Measurements from ENCODE around the gene CTSO.
"Not testable (repeated sequence)": the region's sequence is repeated elsewhere in the genome, so short reads cannot be mapped to it uniquely, and the experiment has no call there.

Gene CTSO

DNA sequence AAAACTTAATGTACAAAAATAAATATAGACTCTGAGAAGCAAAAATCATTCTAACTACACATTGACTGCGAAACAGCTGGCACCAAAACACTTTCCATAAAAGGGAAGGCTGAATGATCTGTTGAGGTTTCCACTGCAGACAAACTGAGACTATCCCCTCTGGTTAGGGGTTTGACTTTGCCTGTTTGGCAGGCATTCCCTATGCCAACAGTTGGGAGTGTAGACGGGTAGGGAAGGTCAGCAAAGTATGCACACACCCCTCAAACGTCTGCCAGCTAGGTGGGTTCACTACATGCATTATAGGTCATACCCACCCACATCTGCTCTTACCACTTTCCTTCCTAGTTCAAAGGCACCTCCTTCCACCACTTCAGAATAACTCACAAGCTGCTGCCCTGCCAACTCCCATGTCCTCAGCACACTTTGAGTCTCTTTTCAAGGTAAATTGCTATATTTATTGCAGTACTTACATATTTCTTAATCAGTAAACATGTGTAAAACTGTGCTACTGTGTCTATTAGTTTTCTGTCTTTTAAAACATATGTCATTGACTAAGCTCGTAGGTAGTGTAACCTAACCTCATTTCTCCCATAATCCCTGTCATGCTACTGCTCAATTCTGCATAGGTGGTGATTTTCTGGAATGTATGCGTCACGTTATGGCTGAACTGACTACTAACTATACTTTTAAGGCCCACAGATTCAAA, 12.4 kb downstream of the CTSO start:
- Histone ChIP-seq H3K4me1 (ENCODE audit: control insufficient read depth in 5 of 5, insufficient read depth in 5 of 5, low read length in 5 of 5) (no peaks in the 10 kb centered on the region), H3K36me3 (ENCODE audit: control insufficient read depth in 5 of 5, insufficient read depth in 5 of 5, low read length in 5 of 5) (peaks cover 14 to 32% (median 24%) of the 10 kb centered on the region in 5 donors), H3K27me3 (ENCODE audit: control insufficient read depth in 5 of 5, insufficient read depth in 4 of 5, low read length in 5 of 5) (no peaks in the 10 kb centered on the region), H3K27ac (ENCODE audit: low read depth, low read length) (no peak overlapping the region), H3K9me3 (ENCODE audit: control insufficient read depth in 5 of 5, low read length in 5 of 5) (no peaks in the 10 kb centered on the region), H3K4me3 (ENCODE audit: low read depth in 1 of 5, low read length in 5 of 5) (no peak overlapping the region), H3K9ac (ENCODE audit: low read length in 5 of 5) (no peak overlapping the region)

DNA sequence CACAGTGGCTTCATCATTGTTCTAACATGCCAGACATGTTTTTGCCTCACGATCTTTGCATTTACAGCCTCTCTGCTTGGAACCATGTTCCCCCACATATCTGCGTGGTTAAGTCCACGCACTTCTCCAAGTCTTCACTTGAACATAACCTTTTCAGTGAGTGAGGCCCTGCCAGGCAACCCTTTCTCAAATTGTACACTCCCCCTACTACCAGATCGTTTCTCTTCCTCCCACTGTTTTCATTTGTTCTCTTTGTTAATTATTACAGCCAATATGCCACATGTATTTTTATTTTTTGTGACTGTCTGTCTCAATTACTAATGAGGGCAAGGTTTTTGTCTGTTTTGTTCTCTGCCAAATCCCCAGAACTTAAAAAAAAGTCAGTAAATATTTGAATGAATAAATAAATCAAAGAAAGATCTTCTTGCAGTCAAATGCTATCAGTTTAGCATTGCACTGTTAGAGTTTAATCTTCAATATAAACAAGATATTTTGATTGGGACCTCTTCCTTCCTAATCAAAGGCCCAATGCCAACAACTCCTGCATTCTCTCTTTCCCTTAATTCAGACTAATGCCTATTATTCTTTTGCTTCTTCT, 18.2 kb downstream of the CTSO start:
- Histone ChIP-seq H3K9ac (ENCODE audit: low read length in 5 of 5) (no peak overlapping the region), H3K9me3 (ENCODE audit: control insufficient read depth in 5 of 5, low read length in 5 of 5) (no peaks in the 10 kb centered on the region), H3K27me3 (ENCODE audit: control insufficient read depth in 5 of 5, insufficient read depth in 4 of 5, low read length in 5 of 5) (no peaks in the 10 kb centered on the region)

DNA sequence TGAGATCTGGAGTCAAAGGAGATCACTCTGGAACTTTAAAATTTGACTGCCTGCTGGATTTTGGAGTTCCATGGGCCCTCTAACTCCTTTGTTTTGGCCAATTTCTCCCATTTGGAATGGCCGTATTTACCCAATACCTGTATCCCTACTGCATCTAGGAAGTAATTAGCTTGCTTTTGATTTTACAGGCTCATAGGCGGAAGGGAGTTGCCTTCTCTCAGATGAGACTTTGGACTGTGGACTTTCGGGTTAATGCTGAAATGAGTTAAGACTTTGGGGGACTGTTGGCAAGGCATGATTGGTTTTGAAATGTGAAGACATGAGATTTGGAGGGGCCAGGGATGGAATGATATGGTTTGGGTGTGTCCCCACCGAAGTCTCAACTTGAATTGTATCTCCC, 19.0 kb downstream of the CTSO start:
- not testable (repeated sequence) for H3K27me3 ChIP-seq (ENCODE audit: control insufficient read depth in 5 of 5, insufficient read depth in 4 of 5, low read length in 5 of 5); H3K27ac ChIP-seq (ENCODE audit: low read depth, low read length); H3K9ac ChIP-seq (ENCODE audit: low read length in 5 of 5); H3K9me3 ChIP-seq (ENCODE audit: control insufficient read depth in 5 of 5, low read length in 5 of 5); H3K4me1 ChIP-seq (ENCODE audit: control insufficient read depth in 5 of 5, insufficient read depth in 5 of 5, low read length in 5 of 5); H3K4me3 ChIP-seq (ENCODE audit: low read depth in 1 of 5, low read length in 5 of 5)
- peaks cover 9 to 26% (median 15%) of the 10 kb centered on the region in 5 donors for H3K36me3 ChIP-seq (ENCODE audit: control insufficient read depth in 5 of 5, insufficient read depth in 5 of 5, low read length in 5 of 5)

More for the DNA sequence above, 18.2 kb downstream of the CTSO start:
- Histone ChIP-seq H3K27ac (ENCODE audit: low read depth, low read length) (no peak overlapping the region), H3K4me3 (ENCODE audit: low read depth in 1 of 5, low read length in 5 of 5) (no peak overlapping the region), H3K36me3 (ENCODE audit: control insufficient read depth in 5 of 5, insufficient read depth in 5 of 5, low read length in 5 of 5) (peaks cover 11 to 28% (median 17%) of the 10 kb centered on the region in 5 donors), H3K4me1 (ENCODE audit: control insufficient read depth in 5 of 5, insufficient read depth in 5 of 5, low read length in 5 of 5) (no peaks in the 10 kb centered on the region)

DNA sequence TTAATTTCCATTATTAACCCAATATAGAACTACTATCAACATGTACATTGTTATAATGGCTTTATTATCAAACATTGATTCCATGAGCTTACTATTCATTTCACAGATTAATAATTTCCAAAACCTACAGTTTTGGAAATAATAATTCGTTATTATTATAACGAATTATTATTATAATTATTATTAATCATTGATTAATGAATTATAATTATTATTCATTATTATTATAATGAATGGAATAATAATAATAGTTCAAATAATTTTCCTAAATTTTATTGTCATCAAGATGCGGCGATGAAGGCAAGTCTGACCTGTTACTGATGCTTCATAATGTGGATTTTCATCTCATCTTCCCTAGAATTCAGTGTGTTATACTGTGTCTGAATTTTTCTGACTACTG, 22.0 kb downstream of the CTSO start:
- H3K4me1 ChIP-seq (ENCODE audit: control insufficient read depth in 5 of 5, insufficient read depth in 5 of 5, low read length in 5 of 5): no peaks in the 10 kb centered on the region
- H3K4me3 ChIP-seq (ENCODE audit: low read depth in 1 of 5, low read length in 5 of 5): no peak overlapping the region
- no peak overlapping the region for H3K9ac ChIP-seq (ENCODE audit: low read length in 5 of 5)
- H3K9me3 ChIP-seq (ENCODE audit: control insufficient read depth in 5 of 5, low read length in 5 of 5): peaks cover 0 to 3% (median 0%) of the 10 kb centered on the region in 5 donors
- H3K36me3 ChIP-seq (ENCODE audit: control insufficient read depth in 5 of 5, insufficient read depth in 5 of 5, low read length in 5 of 5): peaks cover 10 to 27% (median 17%) of the 10 kb centered on the region in 5 donors
- no peak overlapping the region for H3K27ac ChIP-seq (ENCODE audit: low read depth, low read length)
- no peaks in the 10 kb centered on the region for H3K27me3 ChIP-seq (ENCODE audit: control insufficient read depth in 5 of 5, insufficient read depth in 4 of 5, low read length in 5 of 5)

DNA sequence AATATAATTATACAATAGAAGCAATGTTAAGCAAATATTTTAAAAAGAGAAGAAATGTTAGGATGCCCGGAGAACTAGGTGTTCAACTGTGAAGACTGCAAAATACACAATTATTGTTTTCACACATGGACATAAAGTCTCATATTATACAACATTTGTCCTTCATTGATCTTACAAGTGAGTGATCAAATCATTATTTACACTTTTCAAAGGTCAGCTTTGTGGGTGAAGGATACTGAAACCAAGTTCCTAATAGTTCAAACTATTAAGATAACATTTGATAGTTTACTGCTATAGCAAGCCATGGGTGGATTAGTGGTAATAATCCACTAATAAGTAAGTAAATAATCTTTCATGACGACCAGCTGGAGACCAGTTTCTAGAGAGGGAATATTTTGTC, 23.3 kb downstream of the CTSO start:
- H3K4me3 ChIP-seq (ENCODE audit: low read depth in 1 of 5, low read length in 5 of 5): no peak overlapping the region

DNA sequence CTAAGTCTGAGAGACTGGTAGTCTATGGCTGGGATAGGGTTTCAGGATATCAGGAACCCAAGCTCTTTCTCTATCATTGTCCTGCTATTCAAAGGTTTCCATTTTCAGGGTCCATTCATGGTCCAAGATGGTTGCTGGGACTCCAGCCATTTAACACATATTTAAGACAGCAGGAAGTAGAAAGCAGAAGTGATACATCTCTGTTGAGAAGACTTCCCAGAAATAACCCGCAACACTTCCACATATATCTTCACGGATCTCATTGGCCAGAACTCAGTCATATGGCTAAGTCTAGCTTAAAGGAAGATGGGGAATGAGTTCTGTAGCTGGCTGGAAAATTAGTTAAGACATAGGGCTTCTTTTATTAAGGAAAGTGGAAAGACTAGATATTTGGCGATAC, 23.8 kb downstream of the CTSO start:
- H3K36me3 ChIP-seq (ENCODE audit: control insufficient read depth in 5 of 5, insufficient read depth in 5 of 5, low read length in 5 of 5): peaks cover 5 to 28% (median 20%) of the 10 kb centered on the region in 5 donors
- H3K4me1 ChIP-seq (ENCODE audit: control insufficient read depth in 5 of 5, insufficient read depth in 5 of 5, low read length in 5 of 5): no peaks in the 10 kb centered on the region
- no peaks in the 10 kb centered on the region for H3K27me3 ChIP-seq (ENCODE audit: control insufficient read depth in 5 of 5, insufficient read depth in 4 of 5, low read length in 5 of 5)
- H3K27ac ChIP-seq (ENCODE audit: low read depth, low read length): no peak overlapping the region
- no peak overlapping the region for H3K4me3 ChIP-seq (ENCODE audit: low read depth in 1 of 5, low read length in 5 of 5)
- H3K9me3 ChIP-seq (ENCODE audit: control insufficient read depth in 5 of 5, low read length in 5 of 5): peaks cover 0 to 3% (median 0%) of the 10 kb centered on the region in 5 donors
- no peak overlapping the region for H3K9ac ChIP-seq (ENCODE audit: low read length in 5 of 5)

More for the DNA sequence above, 23.3 kb downstream of the CTSO start:
- Histone ChIP-seq H3K4me1 (ENCODE audit: control insufficient read depth in 5 of 5, insufficient read depth in 5 of 5, low read length in 5 of 5) (no peaks in the 10 kb centered on the region), H3K36me3 (ENCODE audit: control insufficient read depth in 5 of 5, insufficient read depth in 5 of 5, low read length in 5 of 5) (peaks cover 9 to 30% (median 16%) of the 10 kb centered on the region in 5 donors), H3K27me3 (ENCODE audit: control insufficient read depth in 5 of 5, insufficient read depth in 4 of 5, low read length in 5 of 5) (no peaks in the 10 kb centered on the region), H3K9me3 (ENCODE audit: control insufficient read depth in 5 of 5, low read length in 5 of 5) (peaks cover 0 to 3% (median 0%) of the 10 kb centered on the region in 5 donors), H3K27ac (ENCODE audit: low read depth, low read length) (no peak overlapping the region), H3K9ac (ENCODE audit: low read length in 5 of 5) (no peak overlapping the region)

DNA sequence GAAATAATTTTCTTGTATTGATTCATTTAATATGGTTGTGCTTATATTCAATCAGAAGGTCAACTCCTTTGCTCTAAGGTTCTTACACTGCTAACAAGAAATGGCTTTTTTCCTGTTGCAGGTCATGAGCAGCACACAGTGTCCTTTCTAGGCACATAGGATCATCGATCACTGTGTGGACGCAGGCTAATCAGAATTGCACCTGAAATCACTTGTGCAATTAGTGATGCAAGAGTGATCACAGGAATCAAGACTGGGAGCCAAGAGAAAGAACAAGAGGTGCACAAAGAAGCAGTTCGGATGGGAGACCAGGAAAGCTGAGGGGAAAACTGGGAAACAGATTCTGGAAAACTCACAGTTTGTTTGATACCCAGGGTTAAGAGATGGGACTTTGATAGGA, 29.0 kb downstream of the CTSO start:
- Histone ChIP-seq H3K4me3 (ENCODE audit: low read depth in 1 of 5, low read length in 5 of 5) (no peak overlapping the region), H3K9me3 (ENCODE audit: control insufficient read depth in 5 of 5, low read length in 5 of 5) (peaks cover 0 to 3% (median 0%) of the 10 kb centered on the region in 5 donors), H3K36me3 (ENCODE audit: control insufficient read depth in 5 of 5, insufficient read depth in 5 of 5, low read length in 5 of 5) (peaks cover 8 to 26% (median 24%) of the 10 kb centered on the region in 5 donors), H3K27ac (ENCODE audit: low read depth, low read length) (no peak overlapping the region), H3K4me1 (ENCODE audit: control insufficient read depth in 5 of 5, insufficient read depth in 5 of 5, low read length in 5 of 5) (no peaks in the 10 kb centered on the region), H3K27me3 (ENCODE audit: control insufficient read depth in 5 of 5, insufficient read depth in 4 of 5, low read length in 5 of 5) (no peaks in the 10 kb centered on the region), H3K9ac (ENCODE audit: low read length in 5 of 5) (no peak overlapping the region)

DNA sequence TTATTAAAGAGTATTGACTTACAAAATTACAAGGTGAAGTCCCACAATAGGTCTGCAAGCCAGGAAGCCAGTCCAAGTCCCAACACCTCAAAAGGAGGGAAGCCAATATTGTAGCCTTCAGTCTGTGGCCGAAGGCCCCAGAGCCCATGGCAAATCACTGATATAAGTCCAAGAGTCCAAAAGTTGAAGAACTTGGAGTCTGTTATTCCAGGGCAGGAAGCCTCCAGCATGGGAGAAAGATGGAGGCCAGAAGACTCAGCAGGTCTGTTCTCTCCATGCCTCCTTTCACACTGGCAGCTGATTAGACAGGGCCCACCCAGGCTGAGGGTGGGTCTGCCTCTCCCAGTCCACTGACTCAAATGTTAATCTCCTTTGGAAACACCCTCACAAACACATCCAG, 32.1 kb downstream of the CTSO start:
- Histone ChIP-seq H3K4me3 (ENCODE audit: low read depth in 1 of 5, low read length in 5 of 5) (no peak overlapping the region), H3K27ac (ENCODE audit: low read depth, low read length) (no peak overlapping the region), H3K4me1 (ENCODE audit: control insufficient read depth in 5 of 5, insufficient read depth in 5 of 5, low read length in 5 of 5) (no peaks in the 10 kb centered on the region), H3K27me3 (ENCODE audit: control insufficient read depth in 5 of 5, insufficient read depth in 4 of 5, low read length in 5 of 5) (no peaks in the 10 kb centered on the region), H3K9me3 (ENCODE audit: control insufficient read depth in 5 of 5, low read length in 5 of 5) (no peaks in the 10 kb centered on the region), H3K36me3 (ENCODE audit: control insufficient read depth in 5 of 5, insufficient read depth in 5 of 5, low read length in 5 of 5) (peaks cover 3 to 16% (median 13%) of the 10 kb centered on the region in 5 donors), H3K9ac (ENCODE audit: low read length in 5 of 5) (no peak overlapping the region)

DNA sequence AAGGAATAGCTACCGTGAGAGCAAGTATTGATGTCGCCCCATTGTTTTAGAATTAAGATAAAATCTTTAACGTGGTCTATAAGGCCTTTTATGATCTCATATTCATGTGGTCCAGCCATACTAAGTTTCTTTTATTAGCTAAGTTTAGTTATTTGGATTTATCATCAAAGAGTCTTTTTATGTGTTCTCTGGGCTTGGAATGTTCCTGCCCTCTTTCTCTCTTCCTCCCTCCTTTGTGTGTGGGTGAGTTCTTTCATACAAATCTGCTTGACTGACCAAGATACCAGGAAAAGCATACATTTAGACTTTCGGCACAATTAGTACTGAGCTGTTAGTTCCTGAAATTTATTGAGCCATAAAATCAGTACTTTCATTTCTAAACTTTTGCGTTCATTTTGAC, 38.9 kb downstream of the CTSO start:
- Histone ChIP-seq H3K9me3 (ENCODE audit: control insufficient read depth in 5 of 5, low read length in 5 of 5) (no peaks in the 10 kb centered on the region), H3K27me3 (ENCODE audit: control insufficient read depth in 5 of 5, insufficient read depth in 4 of 5, low read length in 5 of 5) (no peaks in the 10 kb centered on the region), H3K27ac (ENCODE audit: low read depth, low read length) (no peak overlapping the region), H3K4me3 (ENCODE audit: low read depth in 1 of 5, low read length in 5 of 5) (no peak overlapping the region), H3K4me1 (ENCODE audit: control insufficient read depth in 5 of 5, insufficient read depth in 5 of 5, low read length in 5 of 5) (no peaks in the 10 kb centered on the region), H3K36me3 (ENCODE audit: control insufficient read depth in 5 of 5, insufficient read depth in 5 of 5, low read length in 5 of 5) (no peaks in the 10 kb centered on the region), H3K9ac (ENCODE audit: low read length in 5 of 5) (no peak overlapping the region)

DNA sequence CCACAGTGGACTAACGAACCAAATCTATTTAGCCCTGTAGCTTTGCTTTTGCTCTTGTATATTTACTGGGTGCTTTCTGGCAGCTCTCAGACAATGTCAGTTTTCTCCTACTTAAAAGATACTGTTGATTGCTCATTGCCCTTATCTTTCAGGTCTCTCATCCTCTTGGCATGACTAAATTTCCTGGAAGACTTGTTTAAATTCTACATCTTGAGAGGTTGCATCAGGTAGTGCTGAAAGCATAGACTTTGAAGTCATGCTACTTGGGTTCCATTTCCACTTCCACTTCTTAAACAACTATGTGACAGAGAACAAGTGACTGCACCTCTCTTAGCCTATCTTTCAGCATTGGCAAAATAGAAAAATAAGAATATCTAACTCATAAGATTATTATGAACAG, 41.8 kb downstream of the CTSO start:
- H3K9ac ChIP-seq (ENCODE audit: low read length in 5 of 5): no peak overlapping the region
- no peaks in the 10 kb centered on the region for H3K27me3 ChIP-seq (ENCODE audit: control insufficient read depth in 5 of 5, insufficient read depth in 4 of 5, low read length in 5 of 5)
- H3K4me1 ChIP-seq (ENCODE audit: control insufficient read depth in 5 of 5, insufficient read depth in 5 of 5, low read length in 5 of 5): peaks cover 0 to 15% (median 7%) of the 10 kb centered on the region in 5 donors
- no peaks in the 10 kb centered on the region for H3K36me3 ChIP-seq (ENCODE audit: control insufficient read depth in 5 of 5, insufficient read depth in 5 of 5, low read length in 5 of 5)
- H3K9me3 ChIP-seq (ENCODE audit: control insufficient read depth in 5 of 5, low read length in 5 of 5): no peaks in the 10 kb centered on the region
- no peak overlapping the region for H3K4me3 ChIP-seq (ENCODE audit: low read depth in 1 of 5, low read length in 5 of 5)
- H3K27ac ChIP-seq (ENCODE audit: low read depth, low read length): no peak overlapping the region
